Fibroblast of skin of right biceps (primary cell): ENCODE data around the gene TGFBR3L.
"Not testable (repeated sequence)": the region's sequence is repeated elsewhere in the genome, so short reads cannot be mapped to it uniquely, and the experiment has no call there.

Source experiments
- DNase-seq: peaks from one replicate; pipeline ENCODE4 v3.0.0-alpha.2; 2013

The TGFBR3L gene

DNA sequence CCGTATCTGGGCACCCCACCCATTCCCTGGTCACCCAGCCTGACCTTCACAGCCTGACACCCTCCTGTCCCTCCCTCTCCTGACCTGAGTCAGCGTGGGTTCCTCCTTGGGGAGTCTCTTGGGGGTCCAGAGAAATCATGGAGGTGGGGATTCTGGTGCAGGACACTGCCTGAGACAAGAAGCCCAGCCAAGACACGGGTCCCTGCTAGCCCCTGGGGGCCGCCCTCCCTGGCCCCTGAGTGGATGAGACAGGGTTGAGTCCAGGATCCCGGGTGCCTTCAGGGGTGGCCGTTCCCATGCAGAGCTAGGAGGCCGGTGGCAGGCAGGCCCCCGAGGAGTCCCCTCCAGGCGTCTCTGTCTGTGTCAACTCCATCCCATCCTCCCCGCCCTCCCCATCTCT, 9.4 kb upstream of the TGFBR3L start:
- DNase-seq = no peak

DNA sequence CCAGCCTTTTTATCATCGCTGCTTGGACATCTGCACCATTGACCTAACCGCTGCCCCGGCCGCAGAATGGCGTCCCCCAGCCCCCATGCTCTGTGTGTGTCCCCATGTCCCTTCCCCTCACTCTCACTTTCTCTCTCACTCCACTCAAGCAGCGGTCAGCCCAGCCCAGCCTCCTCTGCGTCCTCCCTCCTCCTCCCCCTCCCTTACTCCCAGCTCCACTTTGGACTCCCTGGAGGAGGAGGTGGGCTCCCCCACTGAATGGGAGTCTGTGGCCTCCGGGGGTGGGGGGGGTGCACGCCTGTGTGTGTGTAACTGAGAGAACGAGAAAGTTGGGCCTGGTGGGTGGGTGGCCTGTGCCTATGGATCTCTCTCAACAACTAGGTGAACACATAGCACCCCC, 8.8 kb upstream of the TGFBR3L start:
- no peak for DNase-seq

DNA sequence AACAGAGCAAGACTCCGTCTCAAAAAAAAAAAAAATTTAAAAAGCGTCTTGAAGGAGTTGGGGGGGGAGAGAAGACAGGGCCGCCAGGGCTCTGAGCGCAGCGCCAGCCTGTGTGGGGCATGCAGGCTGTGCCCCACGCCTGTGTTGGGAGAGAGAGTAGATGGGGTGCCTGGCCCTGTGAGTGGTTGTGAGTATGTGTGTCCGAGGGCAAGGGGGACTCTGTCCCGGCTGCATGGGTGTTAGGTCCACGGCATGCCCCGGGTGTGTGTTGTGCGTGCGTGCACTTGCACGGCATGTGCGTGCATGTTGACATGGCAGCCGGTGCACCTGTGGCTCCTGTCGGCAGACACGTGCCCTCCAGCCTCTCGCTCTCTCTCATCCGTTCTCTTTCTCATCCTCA, 7.5 kb upstream of the TGFBR3L start:
- no peak for DNase-seq

DNA sequence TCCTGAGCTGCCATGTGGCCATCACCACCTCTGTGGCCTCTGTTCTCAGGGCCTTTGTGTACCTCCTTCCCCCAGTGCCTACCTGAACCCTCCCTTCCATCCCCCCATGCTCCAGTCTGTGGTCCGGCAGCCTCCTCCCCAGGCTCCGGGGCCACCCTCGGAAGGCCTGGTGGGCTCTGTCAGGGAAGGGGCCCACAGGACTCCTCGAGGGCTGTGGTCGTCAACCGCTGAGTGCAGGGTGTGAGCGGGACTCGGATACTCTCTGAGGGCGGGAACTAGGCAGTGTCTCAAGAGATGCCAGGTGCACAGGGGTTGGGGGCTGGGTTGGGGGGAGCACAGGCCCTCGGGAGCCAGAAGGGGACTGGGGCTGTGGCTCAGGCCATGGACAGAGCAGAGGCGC, 7.1 kb upstream of the TGFBR3L start:
- no peak for DNase-seq

DNA sequence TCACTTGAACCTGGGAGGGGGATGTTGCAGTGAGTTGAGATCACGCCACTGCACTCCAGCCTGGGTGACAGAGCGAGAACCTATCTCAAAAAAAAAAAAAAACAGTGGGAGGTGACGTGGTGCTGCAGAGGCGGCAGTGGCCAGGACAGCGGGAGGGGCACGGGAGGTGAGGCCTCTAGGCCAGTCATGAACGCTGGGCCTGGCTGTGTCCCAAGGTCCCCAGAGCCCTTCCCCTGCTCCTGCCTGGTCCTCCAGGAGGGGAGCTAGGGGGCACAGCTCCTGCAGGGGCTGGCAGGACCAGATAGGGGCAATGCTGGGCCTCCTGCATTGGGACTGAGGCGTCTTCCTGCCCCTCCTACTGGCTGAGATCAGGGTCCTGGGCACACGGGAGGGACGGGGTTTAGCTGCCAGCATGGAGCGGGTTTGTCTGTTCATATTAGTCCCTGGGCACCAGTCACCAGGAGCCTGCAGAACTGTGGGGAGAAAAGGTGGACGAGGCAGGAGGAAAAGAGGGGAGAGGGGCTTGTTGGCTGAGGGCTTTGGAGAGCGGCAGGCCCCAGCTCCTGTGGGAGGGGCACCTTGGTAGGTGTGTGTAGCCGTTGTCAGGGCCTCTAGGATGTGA, 6.4 kb upstream of the TGFBR3L start:
- no peak for DNase-seq

DNA sequence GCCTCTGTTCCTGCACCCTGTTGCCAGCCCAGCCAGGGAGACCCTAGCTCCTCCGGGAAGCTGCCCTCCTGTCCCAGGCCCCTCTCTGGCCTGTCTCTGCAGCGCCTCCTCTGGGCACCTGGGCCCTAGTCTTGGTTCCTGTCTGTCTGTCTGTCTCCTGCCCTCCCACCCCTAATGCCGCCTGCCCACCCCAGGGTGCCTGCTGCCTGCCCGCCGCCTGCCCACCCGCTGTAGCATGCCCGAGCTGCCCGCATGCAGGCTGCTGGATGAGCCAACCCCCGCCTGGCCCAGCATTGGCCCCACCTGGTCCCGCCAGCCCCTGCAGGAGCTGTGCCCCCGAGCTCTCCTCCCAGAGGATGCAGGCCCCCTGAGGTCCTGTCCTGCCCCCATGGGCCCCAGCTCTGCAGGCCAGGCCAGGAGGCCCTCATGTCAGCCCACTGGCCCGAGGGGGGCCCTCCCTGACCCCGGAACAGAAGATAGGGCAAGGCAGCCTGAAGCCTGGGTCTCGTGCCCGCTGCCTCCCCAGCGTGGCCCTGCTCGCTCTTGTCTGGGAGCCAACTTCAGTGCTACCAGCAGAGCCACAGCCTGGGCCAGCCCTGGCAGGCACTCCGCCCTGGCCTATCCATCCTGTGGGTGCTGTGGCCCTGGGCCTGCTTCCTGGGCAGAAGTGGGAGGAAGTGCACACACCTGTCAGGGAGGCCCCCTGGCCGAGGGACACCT, 5.7 kb upstream of the TGFBR3L start:
- no peak for DNase-seq

DNA sequence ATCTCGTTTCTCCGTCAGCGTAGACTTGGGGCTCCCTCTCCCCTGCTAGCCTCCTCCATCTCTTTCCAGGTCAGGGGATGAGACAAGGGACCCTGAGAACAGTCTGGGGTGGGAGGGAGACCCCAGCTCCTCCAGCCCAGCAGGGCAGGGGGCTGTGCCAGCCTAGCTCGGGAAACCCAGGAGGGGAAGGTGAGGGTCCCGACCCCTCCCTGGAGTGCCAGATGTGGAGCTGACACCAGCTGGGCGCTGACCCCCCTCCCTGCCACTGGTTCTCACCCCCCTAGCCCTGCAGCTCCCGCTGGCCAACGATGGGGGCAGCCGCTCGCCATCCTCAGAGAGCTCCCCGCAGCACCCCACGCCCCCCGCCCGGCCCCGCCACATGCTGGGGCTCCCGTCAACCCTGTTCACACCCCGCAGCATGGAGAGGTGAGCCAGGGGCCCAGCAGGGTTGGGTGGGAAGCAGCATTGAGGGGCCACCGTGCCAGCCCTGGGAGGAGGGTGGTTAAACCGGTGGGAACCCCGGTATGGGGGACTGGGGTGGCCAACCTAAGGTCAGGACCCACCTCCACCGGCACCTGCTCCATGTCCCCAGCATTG, 5.1 kb upstream of the TGFBR3L start:
- no peak for DNase-seq

DNA sequence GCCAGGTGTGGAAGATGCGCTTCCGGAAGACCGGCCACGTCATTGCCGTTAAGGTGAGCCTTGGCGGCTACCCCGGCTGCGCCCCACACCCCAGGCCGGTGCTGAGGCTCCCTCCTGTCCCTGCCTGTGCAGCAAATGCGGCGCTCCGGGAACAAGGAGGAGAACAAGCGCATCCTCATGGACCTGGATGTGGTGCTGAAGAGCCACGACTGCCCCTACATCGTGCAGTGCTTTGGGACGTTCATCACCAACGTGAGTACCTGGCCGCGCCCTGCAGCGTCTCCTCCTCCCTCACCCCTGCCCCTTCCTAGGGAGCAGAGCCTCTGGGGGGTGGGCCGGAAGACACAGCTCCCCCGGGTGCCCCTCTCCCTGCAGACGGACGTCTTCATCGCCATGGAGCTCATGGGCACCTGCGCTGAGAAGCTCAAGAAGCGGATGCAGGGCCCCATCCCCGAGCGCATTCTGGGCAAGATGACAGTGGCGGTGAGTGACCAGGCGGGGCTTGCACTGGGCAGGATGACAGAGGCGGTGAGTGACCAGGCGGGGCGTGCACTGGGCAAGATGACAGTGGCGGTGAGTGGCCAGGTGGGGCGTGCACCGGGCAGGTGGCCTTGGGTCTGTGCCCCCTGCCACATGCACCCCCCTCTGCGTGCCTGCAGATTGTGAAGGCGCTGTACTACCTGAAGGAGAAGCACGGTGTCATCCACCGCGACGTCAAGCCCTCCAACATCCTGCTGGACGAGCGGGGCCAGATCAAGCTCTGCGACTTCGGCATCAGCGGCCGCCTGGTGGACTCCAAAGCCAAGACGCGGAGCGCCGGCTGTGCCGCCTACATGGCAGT, 4.1 kb upstream of the TGFBR3L start:
- DNase-seq = no peak

DNA sequence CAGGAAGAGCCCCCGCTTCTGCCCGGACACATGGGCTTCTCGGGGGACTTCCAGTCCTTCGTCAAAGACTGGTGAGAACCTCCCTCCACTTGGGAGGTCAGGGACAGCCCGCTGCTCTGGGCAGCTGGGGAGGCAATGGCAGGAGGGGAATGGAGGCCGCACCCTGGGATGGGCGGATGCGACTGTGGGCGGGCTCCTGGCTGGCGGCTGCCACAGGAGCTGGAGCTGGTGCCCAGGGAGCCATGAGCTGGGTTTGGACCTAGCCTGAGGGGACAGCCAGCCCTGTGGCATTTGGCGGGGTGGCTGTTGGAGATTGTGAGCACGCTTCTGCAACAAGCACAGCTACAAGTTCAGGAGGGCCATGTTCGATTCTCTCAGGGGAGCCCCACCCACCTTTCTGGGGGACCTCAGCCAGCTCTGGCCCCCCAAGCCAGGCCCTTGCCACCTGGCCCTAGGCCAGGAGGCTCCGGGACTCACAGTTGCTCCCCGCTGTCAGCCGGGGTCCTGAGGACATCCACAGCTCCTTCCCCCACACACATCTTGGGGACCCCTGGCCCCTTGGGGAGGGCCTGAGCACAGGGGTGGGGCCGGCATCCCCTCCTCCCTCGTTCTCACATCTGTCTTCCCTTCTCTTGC, 3.0 kb upstream of the TGFBR3L start:
- no peak for DNase-seq

DNA sequence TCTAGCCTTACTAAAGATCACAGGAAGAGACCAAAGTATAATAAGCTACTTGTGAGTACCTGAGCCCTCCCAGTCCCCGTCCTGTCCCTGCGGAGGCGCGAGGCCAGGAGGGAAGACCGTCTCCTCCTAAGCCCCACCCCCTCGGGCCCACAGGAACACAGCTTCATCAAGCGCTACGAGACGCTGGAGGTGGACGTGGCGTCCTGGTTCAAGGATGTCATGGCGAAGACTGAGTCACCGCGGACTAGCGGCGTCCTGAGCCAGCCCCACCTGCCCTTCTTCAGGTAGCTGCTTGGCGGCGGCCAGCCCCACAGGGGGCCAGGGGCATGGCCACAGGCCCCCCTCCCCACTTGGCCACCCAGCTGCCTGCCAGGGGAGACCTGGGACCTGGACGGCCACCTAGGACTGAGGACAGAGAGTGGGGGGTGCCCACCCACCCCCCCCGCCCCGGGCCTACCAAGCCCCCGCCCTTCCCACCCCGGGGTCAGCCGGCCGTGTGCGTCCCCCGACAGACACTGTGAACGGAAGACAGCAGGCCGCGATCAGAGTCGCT, 2.4 kb upstream of the TGFBR3L start:
- DNase-seq = no peak

DNA sequence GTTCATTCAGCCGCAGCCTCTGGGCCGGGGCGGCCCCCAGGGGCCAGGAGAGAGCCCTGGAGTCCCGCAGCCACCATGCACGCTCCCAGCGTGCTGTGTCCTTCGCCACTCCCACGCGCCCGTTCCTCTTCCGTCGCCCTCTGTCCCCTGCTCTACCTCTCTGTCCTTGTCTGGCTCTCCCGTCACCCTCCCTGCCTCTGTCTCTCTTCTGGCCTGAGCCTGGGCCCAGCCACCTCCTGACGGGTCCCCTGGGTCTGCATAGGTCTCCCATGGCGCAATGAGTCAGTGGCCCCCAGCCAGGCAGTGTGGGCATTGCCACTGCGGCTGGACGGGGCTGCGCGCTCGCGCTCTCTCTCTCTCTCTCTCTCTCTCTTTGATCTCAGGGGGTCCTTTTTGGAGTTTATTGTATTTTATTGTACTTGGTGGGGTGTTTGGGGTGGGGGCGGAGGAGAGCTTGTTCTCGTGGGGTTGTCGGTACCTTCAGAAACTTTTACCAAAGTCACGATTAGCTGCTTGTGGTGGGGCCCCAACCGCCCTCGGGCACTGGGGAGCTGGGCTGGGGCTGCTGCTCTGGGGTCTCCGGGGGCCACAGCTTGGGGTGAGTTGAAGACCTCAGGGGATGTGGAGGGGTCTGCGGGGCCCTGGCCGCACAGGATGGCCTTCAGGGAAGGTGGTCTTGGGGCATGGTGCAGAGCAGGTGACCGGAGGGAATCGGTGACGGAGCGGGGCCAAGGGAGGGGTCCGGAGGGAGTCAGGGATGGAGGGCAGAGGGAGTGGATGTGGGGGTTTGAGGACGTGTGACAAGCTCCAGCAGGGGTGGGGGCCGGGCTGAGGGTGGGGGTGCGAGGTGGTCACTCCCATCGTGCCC, 1.7 kb upstream of the TGFBR3L start:
- DNase-seq = no peak

DNA sequence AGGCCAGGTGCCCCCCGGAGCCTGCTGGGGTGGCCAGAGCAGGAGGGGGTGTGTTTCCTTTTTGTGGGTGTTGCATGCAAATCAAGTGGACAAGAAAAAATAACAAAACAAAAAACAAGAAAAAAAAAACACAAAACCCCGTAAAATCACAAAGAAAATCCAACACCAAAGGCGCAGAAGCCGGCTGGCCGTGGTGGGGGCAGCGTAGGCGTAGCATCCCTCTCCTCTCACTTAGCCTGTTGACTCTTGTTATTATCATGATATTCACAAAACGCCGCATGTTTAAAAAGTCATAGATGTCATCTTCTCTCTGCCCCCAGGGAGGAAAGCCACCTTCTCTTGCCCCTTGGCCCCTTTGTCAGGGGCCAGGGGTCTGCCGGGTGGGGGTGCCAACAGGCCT, 978 bp upstream of the TGFBR3L start:
- DNase-seq = no peak

DNA sequence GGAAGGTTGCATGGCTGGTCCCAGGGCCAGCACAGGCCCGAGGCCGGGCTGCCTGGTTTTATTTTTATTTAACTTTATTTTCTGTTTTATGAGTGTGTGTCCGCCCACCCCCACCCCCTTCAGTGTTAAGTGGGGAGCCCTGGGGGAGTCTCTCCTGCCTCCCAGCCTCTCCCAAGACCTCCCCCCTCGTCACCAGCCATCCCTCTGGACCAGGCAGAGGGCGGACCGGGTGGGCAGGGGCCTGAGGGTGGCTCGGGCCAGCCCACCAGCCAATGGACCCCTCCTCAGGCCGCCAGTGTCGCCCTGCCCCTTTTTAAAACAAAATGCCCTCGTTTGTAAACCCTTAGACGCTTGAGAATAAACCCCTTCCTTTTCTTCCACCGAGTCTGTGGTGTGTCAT, 531 bp upstream of the TGFBR3L start:
- DNase-seq = no peak

DNA sequence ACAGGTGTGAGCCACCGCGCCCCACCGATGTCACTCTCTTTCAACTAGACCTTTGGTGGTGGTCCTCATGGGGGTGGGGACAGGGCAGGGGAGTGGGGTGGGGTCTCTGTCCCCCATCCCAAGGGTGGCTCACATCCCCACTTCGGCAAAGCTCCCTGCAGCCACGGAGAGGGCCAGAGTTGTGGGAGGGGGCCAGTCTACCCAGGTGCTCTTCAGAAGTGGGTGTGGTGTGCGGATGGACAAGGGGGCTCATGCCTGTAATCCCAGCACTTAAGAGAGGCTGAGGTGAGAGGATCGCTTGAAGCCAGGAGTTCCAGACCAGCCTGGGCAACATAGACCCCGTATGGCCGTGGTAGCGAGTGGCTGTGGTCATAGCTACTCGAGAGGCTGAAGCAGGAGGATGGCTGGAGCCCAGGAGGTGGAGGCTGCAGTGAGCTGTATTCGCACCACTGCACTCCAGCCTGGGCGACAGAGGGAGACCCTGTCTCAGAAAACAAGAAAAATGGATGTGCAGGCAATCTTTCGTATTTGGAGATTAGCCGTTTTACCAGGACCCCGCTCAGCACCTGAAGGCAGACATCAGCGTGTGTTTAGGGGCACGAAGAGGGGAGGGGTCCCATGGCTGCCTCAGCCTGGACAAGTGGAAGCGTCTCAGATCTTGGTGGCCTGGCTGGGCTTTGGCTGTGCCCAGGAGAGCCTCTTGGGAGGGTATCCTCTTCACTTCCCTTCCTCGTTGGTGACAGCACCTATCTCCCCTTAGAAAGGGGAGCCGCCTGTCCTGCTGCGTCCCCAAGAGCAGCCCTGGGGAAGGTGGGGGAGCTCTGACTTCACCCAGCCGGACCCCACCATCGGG, 846 bp downstream of the TGFBR3L start:
- DNase-seq = no peak

DNA sequence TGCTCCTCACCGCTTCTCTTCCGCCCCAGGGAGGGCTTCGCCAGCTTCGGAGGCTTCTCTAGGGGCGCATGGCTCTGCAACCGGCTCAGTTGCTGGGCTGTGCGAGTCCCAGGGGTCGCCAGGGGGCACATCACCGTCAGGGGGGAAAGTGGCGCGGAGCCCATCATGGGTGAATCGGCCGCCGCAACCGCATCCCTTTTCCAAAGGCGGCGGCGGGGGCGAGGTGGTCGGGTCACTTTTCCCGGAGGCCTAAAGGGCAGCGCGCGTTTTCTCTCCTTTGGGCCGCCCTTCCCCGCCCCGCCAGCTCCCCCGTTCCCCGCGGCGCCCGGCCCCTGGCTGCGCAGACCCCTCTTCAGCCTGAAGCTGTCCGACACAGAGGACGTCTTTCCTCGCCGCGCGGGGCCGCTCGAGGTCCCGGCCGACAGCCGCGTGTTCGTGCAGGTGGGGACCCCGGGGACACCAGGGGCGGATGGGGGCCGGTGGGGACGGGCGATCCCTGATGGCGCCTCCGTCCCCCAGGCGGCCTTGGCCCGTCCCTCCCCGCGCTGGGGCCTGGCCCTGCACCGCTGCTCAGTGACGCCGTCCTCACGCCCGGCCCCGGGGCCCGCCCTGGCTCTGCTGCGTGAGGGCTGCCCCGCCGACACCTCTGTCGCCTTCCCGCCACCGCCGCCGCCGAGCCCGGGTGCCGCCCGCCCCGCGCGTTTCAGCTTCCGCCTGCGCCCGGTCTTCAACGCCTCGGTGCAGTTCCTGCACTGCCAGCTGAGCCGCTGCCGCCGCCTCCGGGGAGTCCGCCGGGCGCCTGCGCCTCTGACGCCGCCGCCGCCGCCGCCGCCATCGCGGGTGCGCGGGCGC, 1.7 kb downstream of the TGFBR3L start:
- DNase-seq = no peak

DNA sequence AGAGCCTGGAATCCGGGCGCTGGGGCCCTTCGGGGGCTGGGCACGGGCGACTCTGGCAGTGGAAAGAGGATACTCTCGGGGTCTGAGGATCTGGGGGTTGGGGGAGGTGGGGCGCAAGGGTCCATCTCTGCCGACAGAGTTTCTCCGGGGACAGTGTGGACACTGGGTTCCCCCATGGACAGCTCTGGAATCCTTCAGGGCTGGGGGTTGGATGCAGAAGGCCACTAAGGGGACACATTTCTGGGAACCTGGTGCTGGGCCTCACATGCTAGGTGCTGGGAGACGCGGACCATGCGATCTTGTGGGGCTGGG, 2.3 kb downstream of the TGFBR3L start:
- DNase-seq = no peak

DNA sequence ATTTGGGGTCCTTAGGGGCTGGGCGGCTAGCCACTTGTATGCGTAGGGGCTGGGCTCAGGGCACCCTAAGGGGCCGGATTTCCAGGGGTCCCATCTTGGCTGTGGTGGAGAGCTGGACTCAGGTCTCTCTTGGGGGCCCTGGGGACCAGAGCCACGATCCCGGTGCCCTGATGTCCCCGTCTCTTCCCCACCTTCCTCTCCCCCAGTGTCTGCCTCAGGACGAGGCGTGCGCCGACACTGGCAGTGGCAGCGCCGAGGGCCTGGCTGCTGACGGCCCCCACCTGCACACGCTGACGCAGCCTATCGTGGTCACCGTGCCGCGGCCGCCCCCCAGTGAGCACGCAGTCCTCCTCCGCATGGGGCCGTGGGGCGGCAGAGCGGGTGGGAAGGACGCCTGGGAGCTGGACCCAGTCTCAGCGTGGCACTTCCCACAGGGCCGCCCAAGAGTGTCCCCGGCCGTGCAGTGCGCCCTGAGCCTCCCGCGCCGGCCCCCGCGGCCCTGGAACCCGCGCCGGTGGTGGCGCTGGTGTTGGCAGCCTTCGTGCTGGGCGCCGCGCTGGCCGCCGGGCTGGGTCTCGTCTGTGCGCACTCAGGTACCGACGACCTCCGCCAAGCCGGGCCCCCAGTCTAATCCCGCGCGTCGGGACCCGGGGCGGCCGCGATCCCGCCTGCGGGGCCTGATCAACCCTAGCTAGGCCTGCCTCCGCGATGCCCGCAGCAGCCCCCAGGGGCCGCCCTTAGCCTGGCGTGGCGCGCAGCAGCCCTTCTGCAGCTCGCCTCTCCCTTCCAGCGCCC, 2.8 kb downstream of the TGFBR3L start:
- DNase-seq = peak; percentile 46

DNA sequence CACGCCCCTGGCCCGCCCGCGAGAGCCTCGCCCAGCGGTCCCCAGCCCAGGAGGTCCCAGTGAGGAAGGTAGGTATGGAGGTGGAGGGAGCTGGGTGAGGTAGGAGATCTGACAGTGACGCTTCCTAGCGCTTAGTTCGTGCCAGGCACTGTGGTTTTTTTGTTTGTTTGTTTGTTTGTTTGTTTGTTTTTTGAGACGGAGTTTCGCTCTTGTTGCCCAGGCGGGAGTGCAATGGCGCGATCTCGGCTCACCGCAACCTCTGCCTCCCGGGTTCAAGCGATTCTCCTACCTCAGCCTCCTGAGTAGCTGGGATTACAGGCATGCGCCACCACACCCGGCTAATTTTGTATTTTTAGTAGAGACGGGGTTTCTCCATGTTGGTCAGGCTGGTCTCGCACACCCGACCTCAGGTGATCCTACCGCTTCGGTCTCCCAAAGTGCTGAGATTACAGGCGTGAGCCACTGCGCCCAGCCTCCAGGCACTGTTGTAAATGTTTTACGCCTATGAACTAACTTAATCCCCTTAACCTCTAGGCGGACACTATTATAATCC, 3.5 kb downstream of the TGFBR3L start:
- DNase-seq = not testable (repeated sequence)
